ENCODE data around the gene SLC25A2. TPM values are rescaled to one million over a fixed set of nuclear protein-coding genes. Genes with fewer than 3 reads are reported as not detected.
A peak's percentile ranks its signal among the peaks of the same experiment; 100 is the strongest.
"Not testable (repeated sequence)": the region's sequence is repeated elsewhere in the genome, so short reads cannot be mapped to it uniquely, and the experiment has no call there.

SLC25A2 gene
- total RNA-seq, 6 experiments from 2014 or later: 0.17 TPM; not detected in 5

DNA sequence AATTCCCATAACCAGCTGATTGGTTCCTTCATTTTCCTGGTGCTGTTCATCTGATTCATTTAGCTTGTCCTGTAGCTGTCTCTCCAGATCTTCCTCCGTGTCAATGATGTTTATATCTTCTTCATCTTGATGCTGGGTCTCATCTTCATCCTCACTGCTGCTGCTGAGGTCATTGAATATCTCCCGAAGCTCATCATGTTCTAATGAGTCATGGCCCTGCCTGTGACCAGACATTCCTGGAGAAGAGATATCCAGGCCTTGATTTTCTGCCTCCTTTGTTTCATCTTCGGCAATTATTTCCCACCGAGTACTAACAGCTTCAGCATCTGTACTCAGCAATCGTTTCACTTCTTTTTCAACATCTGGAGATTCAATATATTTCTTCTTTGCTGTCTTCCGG lies 15.4 kb upstream of the SLC25A2 start:
- peaks cover 64% of the 10 kb centered on the region for H3K36me3 Mint-ChIP-seq (ENCODE audit: low read depth)
- peaks cover 76% of the 10 kb centered on the region for H3K9me3 Mint-ChIP-seq
- DNase-seq: no peak
- H3K27ac Mint-ChIP-seq: no peak overlapping the region
- H3K4me3 Mint-ChIP-seq: peak overlapping the region; percentile 98
- peaks cover 27% of the 10 kb centered on the region for H3K4me1 Mint-ChIP-seq (ENCODE audit: low read depth)
- no peak for TF ChIP-seq CTCF (IDR thresholded peaks at IDR 0.05)
- H3K27me3 Mint-ChIP-seq (ENCODE audit: insufficient read depth): peaks cover 23% of the 10 kb centered on the region

- not testable (repeated sequence) for H3K27ac Mint-ChIP-seq, H3K4me3 Mint-ChIP-seq, DNase-seq
- Mint-ChIP-seq H3K4me1 (ENCODE audit: low read depth) (peaks cover 27% of the 10 kb centered on the region), H3K9me3 (peaks cover 99% of the 10 kb centered on the region), H3K36me3 (ENCODE audit: low read depth) (peaks cover 86% of the 10 kb centered on the region), H3K27me3 (ENCODE audit: insufficient read depth) (peaks cover 23% of the 10 kb centered on the region)
Observed at GRCh38 chr5:141316963-141317362, 13.1 kb upstream of the SLC25A2 start.

- Mint-ChIP-seq H3K4me3 (no peak overlapping the region), H3K4me1 (ENCODE audit: low read depth) (peaks cover 12% of the 10 kb centered on the region), H3K36me3 (ENCODE audit: low read depth) (peaks cover 82% of the 10 kb centered on the region), H3K9me3 (peaks cover 94% of the 10 kb centered on the region), H3K27me3 (ENCODE audit: insufficient read depth) (peaks cover 10% of the 10 kb centered on the region), H3K27ac (no peak overlapping the region)
- DNase-seq: no peak
- TF ChIP-seq CTCF (IDR thresholded peaks at IDR 0.05): no peak
Observed at GRCh38 chr5:141313711-141314110, 9.9 kb upstream of the SLC25A2 start.

- Mint-ChIP-seq H3K4me1 (ENCODE audit: low read depth) (no peaks in the 10 kb centered on the region), H3K27ac (no peak overlapping the region), H3K36me3 (ENCODE audit: low read depth) (peaks cover 63% of the 10 kb centered on the region), H3K27me3 (ENCODE audit: insufficient read depth) (no peaks in the 10 kb centered on the region; the same call in 1 of the 2 replicates), H3K9me3 (peaks cover 70% of the 10 kb centered on the region), H3K4me3 (no peak overlapping the region)
- no peak for DNase-seq
- no peak for TF ChIP-seq CTCF (IDR thresholded peaks at IDR 0.05)
Observed at GRCh38 chr5:141306630-141307029, 2.8 kb upstream of the SLC25A2 start.

DNA sequence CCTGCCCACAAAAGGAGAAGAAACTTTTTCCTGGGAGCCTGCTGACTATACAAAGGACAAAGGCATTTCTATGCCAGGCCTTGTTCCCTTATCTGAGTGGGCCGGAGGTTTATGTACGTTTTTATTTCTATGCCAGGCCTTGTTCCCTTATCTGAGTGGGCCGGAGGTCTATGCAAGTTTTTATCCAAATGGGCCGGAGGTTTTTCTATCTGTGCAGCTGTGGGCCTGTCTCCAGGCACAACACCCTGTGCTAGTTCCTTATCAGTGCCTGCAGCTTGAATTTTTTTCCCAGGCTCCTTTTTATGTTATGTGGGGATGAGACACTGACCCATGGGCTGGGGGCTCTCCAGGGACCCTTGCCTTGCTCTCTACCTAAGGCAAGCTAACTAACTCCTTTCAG lies 5.5 kb downstream of the SLC25A2 start:
- Mint-ChIP-seq H3K27me3 (ENCODE audit: insufficient read depth) (no peaks in the 10 kb centered on the region; the same call in 1 of the 2 replicates), H3K4me3 (no peak overlapping the region), H3K4me1 (ENCODE audit: low read depth) (no peaks in the 10 kb centered on the region), H3K27ac (no peak overlapping the region), H3K9me3 (peaks cover 89% of the 10 kb centered on the region), H3K36me3 (ENCODE audit: low read depth) (peaks cover 50% of the 10 kb centered on the region)
- DNase-seq: no peak
- TF ChIP-seq CTCF (IDR thresholded peaks at IDR 0.05): no peak

GRCh38 chr5:141272906-141273305 lies 30.9 kb downstream of the SLC25A2 start:
- Mint-ChIP-seq H3K27me3 (ENCODE audit: insufficient read depth) (no peaks in the 10 kb centered on the region; the same call in 1 of the 2 replicates), H3K36me3 (ENCODE audit: low read depth) (peaks cover 37% of the 10 kb centered on the region), H3K27ac (no peak overlapping the region), H3K9me3 (peaks cover 86% of the 10 kb centered on the region), H3K4me3 (no peak overlapping the region), H3K4me1 (ENCODE audit: low read depth) (no peaks in the 10 kb centered on the region)
- peak; percentile 25; the same call in 1 of the 2 replicates for TF ChIP-seq CTCF (IDR thresholded peaks at IDR 0.05)
- no peak for DNase-seq

All from HFFc6 (cell line).